GM19238 (cell line): ENCODE data around the gene SLC7A10.
"Not testable (repeated sequence)": the region's sequence is repeated elsewhere in the genome, so short reads cannot be mapped to it uniquely, and the experiment has no call there.

Experiments used
- DNase-seq: peaks from one replicate; pipeline ENCODE4 v3.0.0; 2011; ENCODE audit warnings: low spot score; ENCODE audit not compliant: insufficient read length

Gene SLC7A10

DNA sequence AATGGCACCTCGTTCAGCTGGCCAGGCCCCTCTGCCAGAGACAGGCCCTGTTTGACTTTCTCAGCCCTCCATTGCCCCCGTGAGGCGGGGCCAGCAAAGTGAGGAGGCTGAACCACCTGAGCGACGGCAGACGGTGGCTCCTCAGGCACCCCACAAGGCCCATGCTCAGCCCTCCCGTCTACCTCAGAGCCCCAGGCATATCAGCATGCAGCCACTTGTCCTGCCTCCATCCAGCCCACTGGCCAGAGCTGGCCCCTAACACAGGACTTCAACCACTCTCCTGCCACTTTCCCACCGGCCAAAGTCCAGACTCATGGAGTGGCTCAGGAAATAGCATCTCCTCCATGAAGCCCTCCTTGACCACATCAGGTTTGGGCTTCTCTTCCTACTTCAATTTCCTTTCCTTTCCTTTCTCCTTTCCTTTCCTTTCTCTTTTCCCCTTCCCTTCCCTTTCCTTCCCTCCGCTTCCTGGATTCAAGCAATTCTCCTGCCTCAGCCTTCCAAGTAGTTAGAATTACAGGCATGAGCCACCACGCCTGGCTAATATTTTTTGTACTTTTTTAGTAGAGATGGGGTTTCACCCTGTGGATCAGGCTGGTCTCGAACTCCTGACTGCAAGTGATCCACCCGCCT is 9.3 kb downstream of the SLC7A10 start:
- DNase-seq: no peak

DNA sequence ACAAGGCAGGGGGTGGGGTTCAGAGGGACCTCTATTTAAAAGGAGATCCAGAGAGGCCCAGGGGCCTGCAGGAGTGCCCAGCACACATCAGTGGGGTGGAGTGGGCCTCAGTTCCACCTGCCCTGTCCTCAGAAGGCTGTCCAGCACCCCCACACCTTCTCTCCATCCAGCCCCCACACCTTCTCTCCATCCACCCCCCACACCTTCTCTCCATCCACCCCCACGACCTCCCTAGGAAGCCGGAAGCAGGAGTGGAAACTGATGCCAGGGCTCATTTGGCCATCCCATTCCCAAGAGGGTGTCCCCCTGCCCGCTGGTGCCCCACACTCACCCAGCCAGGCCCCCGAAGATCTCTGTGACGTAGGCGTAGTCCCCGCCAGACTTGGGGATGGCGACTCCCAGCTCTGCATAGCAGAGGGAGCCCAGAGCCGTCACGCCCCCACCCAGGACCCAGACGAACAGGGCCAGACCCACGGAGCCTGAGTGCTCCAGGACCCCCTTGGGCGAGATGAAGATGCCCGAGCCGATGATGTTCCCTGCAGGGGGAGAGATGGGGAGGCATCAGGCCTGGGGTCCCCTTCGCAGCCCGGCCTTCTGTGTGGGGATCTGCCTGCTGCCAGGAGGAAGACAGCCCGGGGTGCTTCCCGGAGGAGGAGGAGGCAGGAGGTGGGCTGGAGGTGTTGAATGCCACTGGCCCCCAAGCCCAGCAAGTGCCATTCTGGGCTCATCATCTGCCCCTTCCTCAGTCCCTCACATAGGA is 10.0 kb downstream of the SLC7A10 start:
- no peak for DNase-seq

- no peak for DNase-seq
These were observed 11.1 kb downstream of the SLC7A10 start for GRCh38 chr19:33214596-33214995.

GRCh38 chr19:33212436-33213172 is 13.0 kb downstream of the SLC7A10 start:
- DNase-seq: no peak

GRCh38 chr19:33211794-33212435 is 13.7 kb downstream of the SLC7A10 start:
- no peak for DNase-seq

DNA sequence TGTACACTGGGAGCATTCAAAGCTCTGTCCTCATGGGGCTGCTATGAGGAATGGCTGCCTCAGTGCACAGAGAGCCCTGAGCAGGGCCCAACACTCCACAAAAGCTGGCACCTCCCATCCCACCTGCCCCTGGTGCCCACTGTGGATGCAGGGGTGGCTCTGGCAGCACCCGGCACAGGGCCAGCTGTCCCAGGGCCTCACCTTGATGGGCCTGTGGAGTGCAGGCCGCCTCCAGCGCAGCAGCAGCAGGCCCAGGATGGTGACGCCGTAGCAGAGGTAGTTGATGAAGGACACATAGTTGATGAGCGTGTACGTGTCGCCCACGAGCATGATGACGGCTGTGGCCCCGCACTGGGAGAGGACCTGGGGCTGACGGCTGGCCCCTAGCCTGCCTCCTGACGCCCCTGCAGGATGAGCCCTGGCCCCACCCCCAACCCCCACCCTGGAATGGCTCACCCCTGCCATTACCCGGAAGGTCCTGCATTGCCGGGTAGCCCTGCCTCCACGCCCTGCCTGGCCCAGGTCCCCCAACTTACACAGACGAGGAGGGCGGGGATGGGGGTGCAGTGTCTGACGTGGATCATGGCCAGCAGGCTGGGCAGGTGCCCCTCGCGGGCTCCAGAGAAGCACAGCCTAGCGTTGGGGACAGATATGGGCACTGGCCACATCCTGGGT is 15.2 kb downstream of the SLC7A10 start:
- DNase-seq: no peak

GRCh38 chr19:33209850-33210230 is 15.8 kb downstream of the SLC7A10 start:
- DNase-seq: not testable (repeated sequence)

GRCh38 chr19:33208904-33209849 is 16.5 kb downstream of the SLC7A10 start:
- no peak for DNase-seq

DNA sequence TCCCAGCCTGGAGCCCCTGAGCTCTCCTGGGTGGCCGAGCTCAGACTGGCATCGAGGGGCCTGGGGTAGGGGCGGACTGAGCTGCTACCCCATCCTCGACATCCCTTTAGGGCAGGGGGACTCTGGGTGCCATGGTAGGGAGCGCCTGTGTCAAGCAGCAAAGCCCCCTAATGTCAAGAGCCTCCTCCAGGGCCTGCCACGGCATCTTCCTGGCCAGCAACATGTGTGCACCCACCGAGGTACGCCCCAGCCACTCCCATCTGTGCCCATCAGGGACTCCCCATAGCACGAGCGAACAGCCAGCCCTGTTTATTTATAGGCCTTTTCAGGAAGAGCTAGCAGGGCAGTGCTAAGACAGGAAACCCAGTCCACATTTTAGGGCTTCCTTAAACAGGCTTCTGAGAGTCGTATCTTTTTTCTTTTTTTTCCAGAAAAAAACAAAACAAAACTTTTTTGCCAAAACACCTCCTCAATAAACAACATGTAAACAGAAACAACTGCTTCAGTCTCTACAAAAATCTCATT is 17.2 kb downstream of the SLC7A10 start:
- DNase-seq: no peak

DNA sequence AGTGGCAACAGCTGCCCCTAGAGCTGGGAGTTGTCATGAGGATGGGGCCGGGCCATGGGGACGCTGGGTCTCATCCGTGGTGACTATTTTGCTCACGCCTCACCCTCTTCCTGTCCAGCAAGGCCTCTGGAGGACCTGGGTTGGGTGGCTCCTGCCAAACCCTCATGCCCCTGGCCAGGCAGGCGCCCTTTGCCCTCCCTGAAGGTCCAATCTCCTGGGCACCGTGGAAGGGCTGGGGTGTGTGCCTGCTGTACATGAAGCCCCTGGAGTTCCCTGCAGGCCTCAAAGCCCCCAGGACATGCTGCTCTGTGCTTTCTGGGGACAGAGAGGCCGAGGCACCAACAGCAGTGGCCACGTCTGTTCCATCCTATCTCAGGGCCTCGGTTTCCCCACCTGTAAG is 17.7 kb downstream of the SLC7A10 start:
- no peak for DNase-seq

- DNase-seq: no peak
These were observed 18.5 kb downstream of the SLC7A10 start for GRCh38 chr19:33207040-33207620.

DNA sequence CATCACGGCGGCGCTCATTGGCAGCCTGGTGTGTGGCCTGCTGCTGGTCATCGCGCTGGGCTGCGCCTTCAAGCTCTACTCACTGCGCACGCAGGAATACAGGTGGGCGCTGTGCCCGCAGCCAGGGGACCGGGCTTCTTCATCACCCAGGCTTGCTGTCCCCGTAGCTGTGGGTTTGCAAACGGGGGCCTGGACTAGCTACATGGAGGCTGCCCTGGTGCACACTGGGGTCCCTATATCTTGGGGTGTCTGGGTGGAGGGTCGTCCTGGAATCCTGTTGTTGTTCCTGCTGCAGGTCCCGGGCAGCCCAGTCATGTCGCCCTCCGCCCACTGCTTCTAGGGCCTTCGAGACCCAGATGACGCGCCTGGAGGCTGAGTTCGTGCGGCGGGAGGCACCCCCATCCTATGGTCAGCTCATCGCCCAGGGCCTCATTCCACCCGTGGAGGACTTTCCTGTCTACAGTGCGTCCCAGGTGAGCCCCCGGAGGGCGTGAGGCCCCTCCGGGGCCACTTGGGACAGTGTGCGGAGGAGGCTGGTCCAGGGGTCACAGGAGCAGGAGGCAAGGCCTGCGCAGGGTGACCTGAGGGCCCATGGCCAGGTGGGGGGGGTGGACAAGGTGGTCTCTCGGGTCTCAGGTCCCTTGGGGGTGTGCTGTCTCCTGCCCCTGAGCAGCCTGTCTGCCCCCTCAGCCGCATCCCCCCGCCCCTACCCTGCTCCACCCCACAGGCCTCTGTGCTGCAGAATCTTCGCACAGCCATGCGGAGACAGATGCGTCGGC is 19.2 kb downstream of the SLC7A10 start:
- DNase-seq: no peak

- DNase-seq: no peak
These were observed 20.0 kb downstream of the SLC7A10 start for GRCh38 chr19:33205531-33206260.

DNA sequence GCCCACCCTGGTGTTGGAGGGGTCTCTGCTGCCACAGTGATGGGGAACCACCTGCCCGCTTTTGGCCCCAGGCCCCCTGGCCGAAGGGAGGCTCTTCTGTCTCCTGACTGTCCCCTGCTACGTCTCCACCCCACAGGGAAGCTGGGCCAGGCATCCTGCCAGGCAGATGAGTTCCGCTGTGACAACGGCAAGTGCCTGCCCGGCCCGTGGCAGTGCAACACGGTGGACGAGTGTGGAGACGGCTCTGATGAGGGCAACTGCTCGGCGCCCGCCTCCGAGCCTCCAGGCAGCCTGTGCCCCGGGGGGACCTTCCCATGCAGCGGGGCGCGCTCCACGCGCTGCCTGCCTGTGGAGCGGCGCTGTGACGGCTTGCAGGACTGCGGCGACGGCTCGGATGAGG is 20.5 kb downstream of the SLC7A10 start:
- no peak for DNase-seq

DNA sequence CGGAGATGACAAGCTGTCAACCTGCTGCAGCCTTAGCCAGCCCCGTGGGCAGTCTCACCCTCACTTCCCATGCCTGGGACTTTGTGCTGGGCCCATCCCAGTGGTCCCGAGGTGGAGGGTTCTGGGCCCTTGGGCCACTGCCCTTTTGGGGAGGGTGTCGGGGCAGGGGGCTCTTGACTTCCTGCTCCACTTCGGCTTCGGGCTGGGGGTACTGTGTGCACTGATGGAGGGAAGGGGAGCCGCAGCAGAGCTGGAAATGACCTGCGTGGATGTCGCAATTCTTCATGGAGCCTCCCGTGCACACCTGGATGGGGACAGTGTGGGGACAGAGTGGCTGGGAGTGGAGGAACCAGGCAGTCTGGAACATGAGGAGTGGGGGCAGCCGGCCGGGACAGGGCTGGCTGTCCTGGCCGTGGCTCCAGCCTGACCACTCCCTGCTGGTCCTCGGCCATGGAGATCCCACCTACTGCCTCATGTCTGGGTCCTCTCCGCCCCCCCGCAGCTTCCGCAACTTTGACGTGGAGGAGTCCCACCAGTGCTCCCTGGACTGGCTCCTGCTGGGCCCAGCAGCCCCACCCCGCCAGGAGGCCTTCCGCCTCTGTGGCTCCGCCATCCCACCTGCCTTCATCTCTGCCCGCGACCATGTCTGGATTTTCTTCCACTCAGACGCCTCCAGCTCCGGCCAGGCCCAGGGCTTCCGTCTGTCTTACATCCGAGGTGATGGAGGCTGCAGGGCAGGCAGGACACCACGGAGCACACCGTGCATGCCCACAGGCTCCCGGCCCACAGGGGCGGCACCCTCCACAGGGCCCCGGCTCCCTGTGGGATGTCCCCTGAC is 21.3 kb downstream of the SLC7A10 start:
- no peak for DNase-seq

DNA sequence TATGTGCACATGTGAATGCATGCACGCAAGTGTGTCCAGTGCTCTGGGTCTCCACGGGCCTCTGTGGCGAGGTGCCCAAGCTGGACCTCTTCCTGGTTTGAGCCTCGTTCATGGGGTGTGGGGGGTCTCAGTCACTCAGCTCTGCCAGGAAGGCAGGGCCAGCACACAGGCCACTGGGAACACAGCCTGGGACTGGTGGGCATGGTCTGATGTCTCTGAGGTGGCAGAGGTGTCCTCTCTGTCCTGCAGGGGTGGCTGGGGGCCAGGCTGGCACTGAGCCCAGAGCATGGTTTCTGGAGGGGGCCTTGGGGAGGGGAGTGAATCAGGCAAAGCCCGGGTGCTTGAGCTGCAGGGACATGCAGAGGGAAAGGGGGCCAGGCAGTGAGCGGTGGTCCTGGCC is 22.1 kb downstream of the SLC7A10 start:
- DNase-seq: no peak
